K562 (cell line): ENCODE measurements around the gene SLC37A2. TPM values are rescaled to one million over a fixed set of nuclear protein-coding genes. Genes with fewer than 3 reads are reported as not detected.

Experiments used
- ATAC-seq: fragments of 200-7000 bp; cut with Tn5 transposase; 3 replicates; pipeline ENCODE4 v1.9.1; 2020; ENCODE audit warnings: moderate library complexity
- BruUV-seq: library from RNA; stranded (reverse); fragments of 400-500 nt; replicated peaks from 2 replicates; lab custom pipeline; 2021; lab: Mats Ljungman, UMichigan
- CTCF ChIA-PET: fragments of 300-600 bp; formaldehyde crosslinking; extraction: SDS; loops from one replicate; lab custom pipeline; 2021; ENCODE audit warnings: low intra/inter-chr PET ratio; lab: Yijun Ruan, JAX
- POLR2A ChIA-PET: fragments of 300-600, 350-650 bp; sonication (Branson Sonifier 250); formaldehyde crosslinking; extraction: SDS; loops from one replicate; lab custom pipeline; 2021; ENCODE audit warnings: antibody characterized with exemption, inconsistent platforms; lab: Yijun Ruan, JAX
- DNase-seq, 4 experiments: peaks; one replicate each; pipeline versions ENCODE4 v3.0.0 to v3.0.0-alpha.2; 2011 to 2018; ENCODE audit warnings: low spot score in 3 of 4, mixed read lengths in 3 of 4; ENCODE audit errors: extremely low read depth in 1 of 4
- FAIRE-seq: peaks from 2 replicates; lab custom pipeline; 2011; peaks lifted over from hg19 to GRCh38; lab: Jason Lieb, UNC
- H2AFZ ChIP-seq: 2 replicates; pipeline ENCODE4 v1.6.0; 2011; ENCODE audit warnings: low read depth, low read length, control low read depth, inconsistent platforms
- H3K27ac ChIP-seq: fragments of 200-600 bp; 3 replicates; pipeline ENCODE4 v1.8.0; 2011; ENCODE audit warnings: low read depth, mild to moderate bottlenecking, control low read depth, inconsistent platforms, low read length, moderate library complexity, mixed read lengths; ENCODE audit errors: extremely low read depth
- H3K27me3 ChIP-seq, 2 experiments: fragments of 300-600 bp in 1 of 2; 2 replicates in 1 of 2; 3 replicates in 1 of 2; pipeline versions ENCODE4 v1.6.0 to v1.8.0; 2011; ENCODE audit warnings: inconsistent platforms in 2 of 2, low read length in 2 of 2, mild to moderate bottlenecking in 1 of 2, mixed read lengths in 1 of 2, moderate library complexity in 1 of 2; ENCODE audit not compliant: control insufficient read depth in 2 of 2, insufficient read depth in 2 of 2
- H3K36me3 ChIP-seq: fragments of 300-600 bp; 3 replicates; pipeline ENCODE4 v1.8.0; 2011; ENCODE audit warnings: mild to moderate bottlenecking, low read length, inconsistent platforms; ENCODE audit not compliant: control insufficient read depth, insufficient read depth
- H3K4me1 ChIP-seq, 2 experiments: fragments of 200-600 bp in 1 of 2; replicated peaks in 1 of 2; 2 replicates in 1 of 2; 3 replicates in 1 of 2; pipeline versions ENCODE4 v1.5.1 to v1.8.0; 2011; ENCODE audit warnings: inconsistent platforms in 2 of 2, low read length in 2 of 2, mild to moderate bottlenecking in 1 of 2, mixed read lengths in 1 of 2, moderate library complexity in 1 of 2; ENCODE audit not compliant: control insufficient read depth in 2 of 2, insufficient read depth in 2 of 2
- H3K4me2 ChIP-seq: 2 replicates; pipeline ENCODE4 v1.6.1; 2011; ENCODE audit warnings: low read length, control low read depth, inconsistent platforms, mixed read lengths; ENCODE audit not compliant: insufficient read depth
- H3K4me3 ChIP-seq: fragments of 200-600 bp; sonication (generic), shearing (Covaris generic); 2 replicates; pipeline ENCODE4 v1.5.1; 2016; ENCODE audit warnings: control low read depth, inconsistent platforms
- H3K79me2 ChIP-seq: fragments of 200-600 bp; 3 replicates; pipeline ENCODE4 v1.8.0; 2011; ENCODE audit warnings: low read length, inconsistent platforms; ENCODE audit not compliant: control insufficient read depth, insufficient read depth
- H3K9ac ChIP-seq, 2 experiments: 2 replicates each; pipeline versions ENCODE4 v1.6.0 to v1.6.1; 2011; ENCODE audit warnings: low read depth in 2 of 2, low read length in 2 of 2, control low read depth in 1 of 2, inconsistent platforms in 1 of 2, mild to moderate bottlenecking in 1 of 2, mixed read lengths in 1 of 2; ENCODE audit not compliant: insufficient read depth in 1 of 2
- H3K9me1 ChIP-seq: one replicate; pipeline ENCODE4 v1.6.0; 2011; ENCODE audit warnings: inconsistent platforms, mild to moderate bottlenecking, low read length, moderate library complexity; ENCODE audit not compliant: control insufficient read depth, insufficient read depth
- H3K9me3 ChIP-seq: replicated peaks from 2 replicates; pipeline ENCODE4 v1.5.1; 2011; ENCODE audit warnings: low read depth, low read length, inconsistent platforms; ENCODE audit not compliant: control insufficient read depth, insufficient read depth
- H4K20me1 ChIP-seq: replicated peaks from 2 replicates; pipeline ENCODE4 v1.6.1; 2011; ENCODE audit warnings: low read length, inconsistent platforms, mixed read lengths; ENCODE audit not compliant: control insufficient read depth, insufficient read depth
- ATF3 ChIP-seq, 2 experiments: fragments of 450-650 bp in 1 of 2; sonication (generic) in 1 of 2; formaldehyde crosslinking in 1 of 2; IDR thresholded peaks in 1 of 2; conservative IDR thresholded peaks in 1 of 2; 2 replicates each; pipeline versions ENCODE4 v1.6.1 to v1.8.1; 2016 to 2023; ENCODE audit warnings: mild to moderate bottlenecking in 2 of 2, moderate library complexity in 2 of 2, inconsistent platforms in 1 of 2, missing genetic modification reagents in 1 of 2
- JUND ChIP-seq, 2 experiments: IDR thresholded peaks; 2 replicates in 1 of 2; 3 replicates in 1 of 2; pipeline ENCODE4 v1.6.1; 2011; ENCODE audit warnings: borderline replicate concordance in 2 of 2, low read depth in 2 of 2, low read length in 2 of 2, improper control_type of control experiment in 1 of 2, missing biosample characterization in 1 of 2, missing genetic modification characterization in 1 of 2, missing genetic modification reagents in 1 of 2
- KDM2B ChIP-seq: fragments of 250-450 bp; sonication (Bioruptor Pico); IDR thresholded peaks from 2 replicates; pipeline ENCODE4 v1.8.0; 2021; ENCODE audit warnings: mild to moderate bottlenecking, moderate library complexity
- MIER1 ChIP-seq: fragments of 450-650 bp; IDR thresholded peaks from 2 replicates; pipeline ENCODE4 v1.6.1; 2016; ENCODE audit warnings: antibody characterized with exemption, mild to moderate bottlenecking, low read depth
- MITF ChIP-seq: IDR thresholded peaks from 2 replicates; pipeline ENCODE4 v1.6.1; 2014; ENCODE audit warnings: antibody characterized with exemption
- PATZ1 ChIP-seq: fragments of 250-450 bp; sonication (Bioruptor Pico); IDR thresholded peaks from 2 replicates; pipeline ENCODE4 v1.5.0; 2020; ENCODE audit warnings: mild to moderate bottlenecking, borderline replicate concordance
- PYGO2 ChIP-seq: fragments of 450-650 bp; IDR thresholded peaks from 2 replicates; pipeline ENCODE4 v1.6.1; 2016; ENCODE audit warnings: mild to moderate bottlenecking, missing genetic modification characterization, moderate library complexity, missing compliant biosample characterization
- RBM25 ChIP-seq: fragments of 200-400 bp; formaldehyde crosslinking; IDR thresholded peaks from 2 replicates; pipeline ENCODE4 v1.6.1; 2018; ENCODE audit warnings: low read length, low read depth, moderate library complexity; ENCODE audit not compliant: severe bottlenecking
- RFX5 ChIP-seq: IDR thresholded peaks from 2 replicates; pipeline ENCODE4 v1.6.1; 2011; ENCODE audit warnings: low read depth, mild to moderate bottlenecking, improper control_type of control experiment, low read length
- ZBTB9 ChIP-seq: fragments of 450-650 bp; formaldehyde crosslinking; IDR thresholded peaks from 2 replicates; pipeline ENCODE4 v1.4.0; 2020; ENCODE audit warnings: mild to moderate bottlenecking, moderate library complexity
- WGBS: fragments of 100-300 bp; shearing (Covaris generic); methylation state at CpG from one replicate; pipeline ENCODE4 v1.1.6; 2016; ENCODE audit warnings: low coverage, mixed read lengths; ENCODE audit not compliant: insufficient coverage; ENCODE audit errors: missing lambda C conversion rate; 5-methylcytosine and 5-hydroxymethylcytosine counted together
- in situ Hi-C: fragments of 300-500 bp; cut with MboI; formaldehyde crosslinking; loops from 4 replicates; pipeline ENCODE4 v1.15.0; 2018; ENCODE audit warnings: inconsistent platforms, mixed read lengths
- intact Hi-C: fragments of 100-400 bp; cut with micrococcal nuclease; formaldehyde crosslinking; loops from 2 replicates; pipeline ENCODE4 v1.14.2; 2022
- polyA plus RNA-seq, 8 experiments: library from polyadenylated mRNA; depleted of rRNA in 4 of 8; stranded (reverse) in 5 of 8; unstranded in 3 of 8; fragments of >200 nt; fragmentation: Nextera tagmentation in 2 of 8; fragmentation: Illumina TruSeq in 1 of 8; extraction: Ambion mirVana in 2 of 8; extraction: Trizol in 1 of 8; gene quantifications; 2 replicates each; pipeline versions ENCODE4 v1.2.1 to v1.2.3, GENCODE V29; 2011 to 2014; ENCODE audit warnings: inconsistent platforms in 1 of 8, missing spikeins in 1 of 8
- total RNA-seq, 7 experiments: library from RNA; depleted of rRNA in 6 of 7; stranded (reverse); fragments of >200 nt in 6 of 7; fragmentation: Illumina TruSeq in 2 of 7; extraction: Trizol in 2 of 7; gene quantifications; 2 replicates each; pipeline versions ENCODE4 v1.2.1 to v1.2.3, GENCODE V29; 2011 to 2021; ENCODE audit warnings: low replicate concordance in 1 of 7

The SLC37A2 gene
- total and polyA plus RNA-seq, 9 of the 15 experiments (the other 6 are each of a cell fraction or from before 2014, with no cell fraction given), result 0.01 to 1.2 (median 0.52) TPM

- 32% methylated on average over 4 of the region's 4 CpGs for WGBS
- no peaks in the 10 kb centered on the region for H3K27me3 ChIP-seq
- no peak overlapping the region for H3K4me2 ChIP-seq
- H2AFZ ChIP-seq, result no peak overlapping the region
- H3K79me2 ChIP-seq, result no peaks in the 10 kb centered on the region
- no peak for DNase-seq
- BruUV-seq, result no TSS peak
- ChIA-PET CTCF (no interaction called here), POLR2A (no interaction called here)
- H3K36me3 ChIP-seq, result no peaks in the 10 kb centered on the region
- H3K9me1 ChIP-seq, result no peaks in the 10 kb centered on the region
- H3K4me1 ChIP-seq, result no peaks in the 10 kb centered on the region
- no peak for ATAC-seq
- H3K27ac ChIP-seq, result no peak overlapping the region
- intact Hi-C loops, result no loop called here
- no peaks in the 10 kb centered on the region for H3K9me3 ChIP-seq
- no peak for TF ChIP-seq KDM2B
- no peak for TF ChIP-seq RBM25
- no peak for TF ChIP-seq MIER1
- TF ChIP-seq PYGO2 (tag), result no peak
- no peak for TF ChIP-seq JUND (IDR thresholded peaks at IDR 0.05; ENCODE audit: borderline replicate concordance, low read depth, low read length)
- no peak for TF ChIP-seq JUND (tag; IDR thresholded peaks at IDR 0.05; ENCODE audit: borderline replicate concordance, low read depth, low read length)
- no peak for TF ChIP-seq MITF
- no peak for TF ChIP-seq RFX5
- no peak for TF ChIP-seq PATZ1 (CRISPR knock-in tag)
- TF ChIP-seq ZBTB9, result no peak
- no peak for TF ChIP-seq ATF3 (IDR thresholded peaks at IDR 0.05)
- no peak for TF ChIP-seq ATF3 (CRISPR knock-in tag; conservative IDR thresholded peaks at IDR 0.05)
- H3K9ac ChIP-seq, result no peak overlapping the region
- in situ Hi-C loops, result no loop called here
- H3K4me3 ChIP-seq, result no peak overlapping the region
- H4K20me1 ChIP-seq, result no peaks in the 10 kb centered on the region
- FAIRE-seq, result no peak
Observed at GRCh38 chr11:125049164-125049792, 13.8 kb upstream of the SLC37A2 start.
